Endodermal cell (in vitro differentiated cells): ENCODE measurements around the gene TNNC1. TPM values are rescaled to one million over a fixed set of nuclear protein-coding genes. Genes with fewer than 3 reads are reported as not detected.

ENCODE experiments used
- DNase-seq: peaks from one replicate; pipeline ENCODE4 v3.0.0-alpha.2; 2017
- H3K27ac ChIP-seq: 2 replicates; pipeline ENCODE4 v1.5.1; 2013; ENCODE audit warnings: mild to moderate bottlenecking, low read depth, low read length, moderate library complexity
- H3K27me3 ChIP-seq: 2 replicates; pipeline ENCODE4 v1.6.1; 2013; ENCODE audit warnings: mild to moderate bottlenecking, low read length, moderate library complexity; ENCODE audit not compliant: insufficient read depth, control insufficient read depth, poor library complexity, severe bottlenecking
- H3K36me3 ChIP-seq: 2 replicates; pipeline ENCODE4 v1.7.0; 2013; ENCODE audit warnings: mild to moderate bottlenecking, low read length, moderate library complexity; ENCODE audit not compliant: control insufficient read depth, insufficient read depth
- H3K4me1 ChIP-seq: one replicate; pipeline ENCODE4 v1.7.0; 2013; ENCODE audit warnings: low read length; ENCODE audit not compliant: control insufficient read depth, insufficient read depth
- H3K4me3 ChIP-seq: 2 replicates; pipeline ENCODE4 v1.5.1; 2013; ENCODE audit warnings: mild to moderate bottlenecking, low read length, moderate library complexity
- H3K9ac ChIP-seq: 2 replicates; pipeline ENCODE4 v1.6.1; 2013; ENCODE audit warnings: mild to moderate bottlenecking, low read length, moderate library complexity; ENCODE audit not compliant: poor library complexity, severe bottlenecking; ENCODE audit errors: extremely low read depth
- H3K9me3 ChIP-seq: 2 replicates; pipeline ENCODE4 v1.6.1; 2013; ENCODE audit warnings: mild to moderate bottlenecking, low read length, moderate library complexity; ENCODE audit not compliant: control insufficient read depth
- H3K27ac Mint-ChIP-seq: 2 replicates; pipeline ENCODE4 v1.8.0; 2020; ENCODE audit warnings: mixed read lengths
- H3K27me3 Mint-ChIP-seq: 2 replicates; pipeline ENCODE4 v1.8.0; 2021; ENCODE audit warnings: mild to moderate bottlenecking, mixed read lengths; ENCODE audit not compliant: insufficient read depth
- H3K36me3 Mint-ChIP-seq: 2 replicates; pipeline ENCODE4 v1.8.0; 2020; ENCODE audit warnings: low read depth, mixed read lengths
- H3K4me1 Mint-ChIP-seq: 2 replicates; pipeline ENCODE4 v1.8.0; 2020; ENCODE audit warnings: mixed read lengths
- H3K4me3 Mint-ChIP-seq: 2 replicates; pipeline ENCODE4 v1.8.0; 2020; ENCODE audit warnings: mild to moderate bottlenecking, moderate library complexity, mixed read lengths
- H3K9me3 Mint-ChIP-seq: 2 replicates; pipeline ENCODE4 v1.8.0; 2020; ENCODE audit warnings: mild to moderate bottlenecking, mixed read lengths
- CTCF ChIP-seq: fragments of 200-600 bp; sonication (generic); conservative IDR thresholded peaks from 2 replicates; pipeline ENCODE4 v1.5.0; 2021; ENCODE audit warnings: antibody characterized with exemption, mild to moderate bottlenecking
- WGBS, 2 experiments: methylation state at CpG; one replicate each; pipeline versions ENCODE4 v1.1.5 to v1.1.7; 2013; ENCODE audit warnings: missing lambda C conversion rate in 2 of 2, mixed read lengths in 1 of 2; ENCODE audit not compliant: insufficient coverage in 1 of 2, insufficient read length in 1 of 2; 5-methylcytosine and 5-hydroxymethylcytosine counted together
- total RNA-seq, 2 donors: library from RNA; stranded (reverse); fragmentation: NEBNext Ultra II Directional in 1 of 2; extraction: Animal tissue kit (Norgen Biotek cat#: 25700) in 1 of 2; gene quantifications; 2 replicates in 1 of 2; 3 replicates in 1 of 2; pipeline ENCODE4 v1.2.1, GENCODE V29; 2021

The TNNC1 gene
- total RNA-seq, 2 donors from 2014 or later, result 44.8 to 64.6 TPM

GRCh38 chr3:52431459-52432223 lies 22.2 kb downstream of the TNNC1 start:
- 92% methylated on average over 8 to 10 of the region's 10 CpGs for WGBS, 2 experiments
- Histone ChIP-seq H3K27ac (no peak overlapping the region), H3K27me3 (no peaks in the 10 kb centered on the region), H3K9me3 (no peaks in the 10 kb centered on the region), H3K36me3 (no peaks in the 10 kb centered on the region), H3K9ac (no peak overlapping the region), H3K4me3 (no peak overlapping the region), H3K4me1 (peaks cover 12% of the 10 kb centered on the region)
- peak; percentile 30 for DNase-seq
- H3K4me3 Mint-ChIP-seq, result no peak overlapping the region
- H3K27me3 Mint-ChIP-seq, result no peaks in the 10 kb centered on the region
- TF ChIP-seq CTCF, result no peak
- H3K4me1 Mint-ChIP-seq, result peaks cover 29% of the 10 kb centered on the region
- no peaks in the 10 kb centered on the region for H3K36me3 Mint-ChIP-seq
- no peaks in the 10 kb centered on the region for H3K9me3 Mint-ChIP-seq
- no peak overlapping the region for H3K27ac Mint-ChIP-seq

GRCh38 chr3:52430416-52430810 lies 23.4 kb downstream of the TNNC1 start:
- Mint-ChIP-seq H3K36me3 (no peaks in the 10 kb centered on the region), H3K27ac (no peak overlapping the region), H3K4me3 (no peak overlapping the region), H3K4me1 (peaks cover 29% of the 10 kb centered on the region), H3K9me3 (no peaks in the 10 kb centered on the region), H3K27me3 (no peaks in the 10 kb centered on the region)
- Histone ChIP-seq H3K36me3 (no peaks in the 10 kb centered on the region), H3K4me1 (peaks cover 12% of the 10 kb centered on the region), H3K4me3 (no peak overlapping the region), H3K9ac (no peak overlapping the region), H3K27ac (no peak overlapping the region), H3K9me3 (no peaks in the 10 kb centered on the region), H3K27me3 (no peaks in the 10 kb centered on the region)
- no peak for TF ChIP-seq CTCF
- DNase-seq, result no peak
- 86 to 92% methylated on average over 4 to 9 of the region's 9 CpGs for WGBS, 2 experiments

GRCh38 chr3:52429779-52430415 lies 23.9 kb downstream of the TNNC1 start:
- no peaks in the 10 kb centered on the region for H3K9me3 ChIP-seq
- H3K27ac Mint-ChIP-seq, result no peak overlapping the region
- no peak for TF ChIP-seq CTCF
- no peaks in the 10 kb centered on the region for H3K36me3 ChIP-seq
- H3K4me3 ChIP-seq, result no peak overlapping the region
- 89 to 93% methylated on average over 6 to 7 of the region's 7 CpGs for WGBS, 2 experiments
- H3K9me3 Mint-ChIP-seq, result no peaks in the 10 kb centered on the region
- H3K27ac ChIP-seq, result no peak overlapping the region
- H3K36me3 Mint-ChIP-seq, result no peaks in the 10 kb centered on the region
- no peaks in the 10 kb centered on the region for H3K27me3 ChIP-seq
- H3K4me3 Mint-ChIP-seq, result no peak overlapping the region
- peaks cover 29% of the 10 kb centered on the region for H3K4me1 Mint-ChIP-seq
- H3K27me3 Mint-ChIP-seq, result no peaks in the 10 kb centered on the region
- DNase-seq, result no peak
- no peak overlapping the region for H3K9ac ChIP-seq
- H3K4me1 ChIP-seq, result peaks cover 12% of the 10 kb centered on the region
